DMS53 (cell line): ENCODE data around the gene MEAK7.

Experiments
- DNase-seq: peaks from one replicate; lab custom pipeline; 2025; lab: John Stamatoyannopoulos, UW

Gene MEAK7

GRCh38 chr16:84465154-84465553 lies 39.3 kb downstream of the MEAK7 start:
- no peak for DNase-seq

DNA sequence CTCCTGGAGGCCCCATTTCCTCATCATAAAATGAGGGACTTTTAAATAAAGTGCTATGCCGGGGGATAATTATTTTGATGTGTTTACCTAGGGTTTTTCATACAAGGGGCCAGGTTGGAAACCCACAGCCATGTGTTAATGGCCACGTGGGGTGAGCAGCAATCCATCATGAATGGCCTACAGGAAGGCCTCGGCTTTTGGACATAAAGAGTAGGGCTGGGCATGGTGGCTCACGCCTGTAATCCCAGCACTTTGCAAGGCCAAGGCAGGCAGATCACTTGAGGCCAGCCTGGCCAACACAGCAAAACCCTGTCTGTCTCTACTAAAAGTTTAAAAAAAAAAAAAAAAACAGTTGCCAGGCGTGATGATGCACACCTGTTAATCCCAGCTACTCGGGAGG lies 40.3 kb downstream of the MEAK7 start:
- no peak for DNase-seq

DNA sequence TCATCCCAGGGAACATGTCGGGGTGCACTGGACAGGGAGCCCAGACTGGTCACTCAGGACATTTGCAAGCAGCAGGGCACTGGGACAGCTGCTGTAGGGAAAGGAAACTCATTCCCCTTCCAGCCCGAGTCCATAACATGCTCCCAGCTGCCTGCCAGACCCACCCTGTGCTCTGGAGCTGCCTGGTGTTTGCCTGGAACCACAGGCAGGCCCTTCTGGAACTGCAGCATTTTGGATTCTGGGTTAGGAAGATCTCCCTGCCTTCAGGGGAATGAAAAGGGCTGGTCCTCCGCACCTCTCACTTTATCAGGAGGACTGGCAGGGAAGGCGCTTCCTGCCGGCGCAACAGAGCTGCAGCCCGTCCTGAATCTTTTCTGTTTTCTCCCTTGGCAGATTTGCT lies 41.2 kb downstream of the MEAK7 start:
- no peak for DNase-seq

GRCh38 chr16:84462296-84463210 lies 41.9 kb downstream of the MEAK7 start:
- no peak for DNase-seq

GRCh38 chr16:84461413-84462295 lies 42.8 kb downstream of the MEAK7 start:
- DNase-seq, result no peak

DNA sequence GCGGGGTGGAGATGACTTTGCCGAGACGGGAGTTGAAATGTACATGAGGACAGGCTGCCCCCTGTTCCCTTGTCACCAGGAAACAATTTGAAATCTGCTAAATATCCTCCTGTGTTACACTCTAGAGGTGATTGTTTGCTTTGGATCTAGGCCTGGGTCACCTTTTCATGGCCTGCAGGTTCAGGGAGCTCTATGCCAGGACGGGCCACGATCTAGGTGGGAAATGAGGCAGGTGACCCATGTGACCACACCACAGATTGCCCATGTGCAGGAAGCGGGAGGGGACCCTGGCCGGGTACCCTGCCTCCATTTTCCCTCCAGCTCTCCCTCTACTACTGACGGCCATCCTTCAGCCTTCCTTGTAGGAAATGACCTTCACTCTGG lies 43.4 kb downstream of the MEAK7 start:
- DNase-seq, result no peak

GRCh38 chr16:84460406-84461028 lies 43.9 kb downstream of the MEAK7 start:
- DNase-seq, result no peak

DNA sequence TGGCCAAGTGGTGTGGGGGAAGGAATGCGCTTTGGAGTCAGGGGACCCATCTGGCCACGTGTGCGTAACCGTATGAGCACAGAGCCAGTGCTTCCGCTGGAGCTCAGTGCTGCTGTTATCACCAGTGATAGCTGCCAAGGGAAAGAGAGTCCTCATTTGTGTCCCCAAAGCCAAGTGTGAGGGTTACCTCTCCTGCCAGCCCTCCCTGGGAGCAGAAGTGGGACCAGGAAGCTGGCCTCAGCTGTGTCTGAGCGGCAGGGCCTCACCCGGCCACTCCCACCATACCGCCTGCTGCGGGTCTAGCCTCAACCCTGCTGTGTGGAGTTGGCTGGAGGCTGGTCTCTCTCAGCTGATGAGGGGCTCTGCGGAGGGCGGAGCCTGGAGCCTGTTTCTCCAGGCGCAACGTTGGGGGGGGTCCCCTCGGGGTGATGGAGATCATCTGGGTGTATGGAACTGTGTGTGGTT lies 44.5 kb downstream of the MEAK7 start:
- DNase-seq, result no peak

DNA sequence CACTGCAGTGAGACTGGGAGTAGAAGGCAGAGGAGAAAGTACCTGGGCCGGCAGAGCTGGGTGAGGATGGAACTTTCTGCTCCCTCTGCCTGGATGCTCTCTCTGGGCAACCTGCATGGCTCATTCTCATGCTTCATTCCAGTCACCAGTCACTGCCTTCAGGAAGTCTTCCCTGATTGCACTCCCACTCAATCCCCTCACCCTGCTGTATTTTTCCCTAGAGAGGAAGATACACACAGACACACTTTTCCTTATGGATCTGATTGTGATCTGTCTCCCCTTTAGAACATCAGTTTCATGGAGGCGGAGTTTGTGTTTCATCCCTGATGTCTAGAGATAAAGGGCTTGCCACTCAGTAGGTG lies 44.9 kb downstream of the MEAK7 start:
- DNase-seq, result no peak

DNA sequence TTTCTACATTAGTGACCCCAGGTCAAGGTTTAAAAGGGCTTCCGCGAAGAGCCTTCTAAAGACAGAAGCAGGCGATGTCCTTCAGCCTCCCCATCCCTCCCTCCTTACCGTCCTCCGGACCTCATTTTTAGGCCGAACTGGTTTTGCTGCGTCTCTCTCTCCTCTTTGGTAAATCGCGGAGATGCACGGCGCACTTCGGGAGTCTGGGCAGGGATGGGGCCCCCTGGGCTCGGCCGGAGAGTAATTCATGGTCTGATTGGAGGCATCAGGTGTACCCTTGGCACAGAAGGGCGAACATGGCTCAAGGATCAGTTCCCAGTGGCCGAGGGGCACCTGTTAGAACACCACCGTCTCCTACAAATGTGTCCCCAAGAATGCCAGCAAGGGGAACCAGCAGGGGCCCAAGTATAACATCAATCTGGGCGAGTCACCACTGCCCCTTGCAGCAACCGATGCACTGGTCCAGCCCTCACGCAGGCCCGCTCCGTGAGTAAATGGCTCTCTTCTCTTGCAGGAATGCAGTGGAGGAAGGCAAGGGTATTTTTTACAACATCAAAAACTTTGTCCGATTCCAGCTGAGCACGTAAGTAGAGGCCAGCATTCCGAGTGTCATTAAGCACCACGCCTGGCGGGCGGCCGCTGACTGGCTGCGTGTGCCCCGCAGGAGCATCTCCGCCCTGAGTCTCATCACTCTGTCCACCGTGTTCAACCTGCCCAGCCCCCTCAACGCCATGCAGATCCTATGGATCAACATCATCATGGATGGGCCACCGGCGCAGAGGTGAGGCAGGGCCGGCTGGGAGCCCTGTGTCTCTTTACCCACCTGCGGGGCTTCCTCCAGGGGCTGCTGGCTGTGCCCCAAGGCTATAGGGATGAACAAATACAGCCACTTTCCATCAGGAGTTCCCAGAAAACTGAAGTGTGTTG lies 45.6 kb downstream of the MEAK7 start:
- no peak for DNase-seq

GRCh38 chr16:84455031-84455430 lies 49.4 kb downstream of the MEAK7 start:
- DNase-seq, result no peak
